Endothelial cell (in vitro differentiated cells): ENCODE results near the gene RHOA. TPM values are rescaled to one million over a fixed set of nuclear protein-coding genes. Genes with fewer than 3 reads are reported as not detected.

Source experiments
- DNase-seq: peaks from one replicate; pipeline ENCODE4 v3.0.0; 2021; ENCODE audit warnings: low spot score
- H3K27ac Mint-ChIP-seq: one replicate; pipeline ENCODE4 v1.8.0; 2021; ENCODE audit warnings: mixed read lengths, inconsistent platforms; ENCODE audit not compliant: unreplicated experiment
- H3K27me3 Mint-ChIP-seq: one replicate; pipeline ENCODE4 v1.8.0; 2021; ENCODE audit warnings: mild to moderate bottlenecking, moderate library complexity, mixed read lengths, inconsistent platforms; ENCODE audit not compliant: unreplicated experiment
- H3K36me3 Mint-ChIP-seq: one replicate; pipeline ENCODE4 v1.8.0; 2021; ENCODE audit warnings: mild to moderate bottlenecking, low read depth, mixed read lengths, inconsistent platforms; ENCODE audit not compliant: unreplicated experiment
- H3K4me1 Mint-ChIP-seq: one replicate; pipeline ENCODE4 v1.8.0; 2021; ENCODE audit warnings: mild to moderate bottlenecking, mixed read lengths, inconsistent platforms; ENCODE audit not compliant: unreplicated experiment
- H3K4me3 Mint-ChIP-seq: one replicate; pipeline ENCODE4 v1.8.0; 2021; ENCODE audit warnings: mild to moderate bottlenecking, mixed read lengths, inconsistent platforms; ENCODE audit not compliant: unreplicated experiment
- H3K9me3 Mint-ChIP-seq: one replicate; pipeline ENCODE4 v1.8.0; 2021; ENCODE audit warnings: mixed read lengths, inconsistent platforms; ENCODE audit not compliant: unreplicated experiment
- CTCF ChIP-seq: fragments of 200-600 bp; sonication (generic); IDR thresholded peaks from one replicate; pipeline ENCODE4 v1.5.0; 2021; ENCODE audit warnings: antibody characterized with exemption; ENCODE audit not compliant: unreplicated experiment
- total RNA-seq: library from RNA; stranded (reverse); fragmentation: NEBNext Ultra II Directional; extraction: Animal tissue kit (Norgen Biotek cat#: 25700); gene quantifications from one replicate; pipeline ENCODE4 v1.2.1, GENCODE V29; 2021; ENCODE audit not compliant: unreplicated experiment

Gene RHOA
- total RNA-seq, 1 donor from 2014 or later, result 583 TPM

DNA sequence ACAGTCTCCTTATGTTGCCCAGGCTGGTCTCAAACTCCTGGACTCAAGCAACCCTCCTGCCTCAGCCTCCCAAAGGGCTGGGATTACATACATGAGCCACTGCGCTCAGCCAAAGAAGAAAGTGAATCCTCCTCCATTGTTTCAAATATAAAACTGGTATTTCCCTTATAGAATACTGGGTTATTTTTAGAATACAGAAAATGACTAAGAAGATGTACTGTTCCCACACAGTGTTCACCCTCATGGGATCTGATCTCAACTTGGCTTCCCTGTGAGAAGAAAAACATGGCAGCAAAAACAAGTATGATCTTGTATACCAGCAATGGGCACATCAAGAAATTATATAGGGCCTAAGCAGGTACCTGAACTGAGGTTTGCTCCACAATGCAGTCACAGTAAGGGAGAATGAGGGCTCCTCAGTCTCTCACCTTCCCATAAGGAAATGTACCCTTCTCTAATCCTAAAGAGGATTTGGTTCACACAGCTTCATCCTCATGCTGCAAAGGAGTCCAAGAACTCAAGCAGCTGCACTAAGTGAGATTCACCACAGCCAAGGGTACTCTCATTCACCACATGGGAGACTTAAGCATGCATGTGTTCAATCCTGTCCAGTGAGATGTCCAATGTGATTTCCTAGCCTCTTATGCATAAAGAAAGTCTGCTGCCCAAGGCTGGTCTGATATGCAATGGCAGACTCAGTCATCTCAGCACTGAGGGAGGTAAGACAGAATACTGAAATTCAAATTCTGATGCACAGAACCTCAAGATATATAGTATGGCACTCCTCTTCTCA lies 97.7 kb downstream of the RHOA start:
- DNase-seq, result no peak
- H3K9me3 Mint-ChIP-seq, result no peaks in the 10 kb centered on the region
- peaks cover 21% of the 10 kb centered on the region for H3K36me3 Mint-ChIP-seq
- no peak overlapping the region for H3K27ac Mint-ChIP-seq
- TF ChIP-seq CTCF, result no peak
- H3K27me3 Mint-ChIP-seq, result peaks cover 1% of the 10 kb centered on the region
- no peaks in the 10 kb centered on the region for H3K4me1 Mint-ChIP-seq
- no peak overlapping the region for H3K4me3 Mint-ChIP-seq

DNA sequence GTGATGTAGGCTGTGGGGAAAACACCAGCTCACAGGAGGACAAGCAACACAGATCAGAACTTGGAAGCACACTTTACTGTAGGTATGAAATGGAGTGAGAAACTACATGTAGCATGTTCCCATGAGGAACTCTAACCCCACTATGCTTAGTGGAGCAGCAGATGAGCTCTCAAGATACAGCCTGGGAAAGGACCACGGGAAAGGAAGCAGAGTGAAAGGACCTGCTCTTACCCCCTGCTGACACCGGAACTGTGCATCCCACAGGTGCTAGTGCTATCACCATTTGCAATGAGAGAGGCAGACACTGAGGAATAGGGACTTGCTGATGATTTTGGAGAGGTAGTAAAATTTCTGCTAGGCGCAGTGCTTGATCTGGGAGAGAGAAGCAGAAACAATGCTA lies 100.5 kb downstream of the RHOA start:
- Mint-ChIP-seq H3K4me1 (no peaks in the 10 kb centered on the region), H3K36me3 (peaks cover 23% of the 10 kb centered on the region), H3K27ac (no peak overlapping the region), H3K27me3 (no peaks in the 10 kb centered on the region), H3K4me3 (no peak overlapping the region), H3K9me3 (no peaks in the 10 kb centered on the region)
- TF ChIP-seq CTCF, result no peak
- no peak for DNase-seq

DNA sequence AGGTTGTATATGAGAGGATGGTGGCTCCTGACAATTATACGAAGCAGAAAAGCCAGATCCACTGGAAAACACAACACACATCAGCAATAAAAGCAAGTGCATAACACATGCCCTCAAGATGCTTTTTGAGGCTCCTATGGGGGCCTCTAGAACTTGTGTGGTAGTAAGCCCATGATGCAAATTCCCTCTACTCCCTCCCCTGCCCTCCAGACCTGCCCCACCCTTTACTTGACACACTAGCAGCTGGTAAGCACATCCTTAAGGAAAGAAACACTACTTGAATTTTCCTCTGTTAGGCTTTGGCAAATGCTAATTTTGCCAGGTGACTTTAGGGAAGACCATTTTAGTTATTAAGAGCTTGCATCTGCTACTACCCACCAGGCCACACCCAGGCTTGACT lies 101.1 kb downstream of the RHOA start:
- Mint-ChIP-seq H3K4me3 (no peak overlapping the region), H3K4me1 (no peaks in the 10 kb centered on the region), H3K27ac (no peak overlapping the region), H3K36me3 (peaks cover 25% of the 10 kb centered on the region), H3K9me3 (no peaks in the 10 kb centered on the region), H3K27me3 (no peaks in the 10 kb centered on the region)
- TF ChIP-seq CTCF, result no peak
- no peak for DNase-seq

Other genes starting within 250 kb of the RHOA start
- gene CCDC71, start 245.6 kb downstream of the RHOA start, total RNA-seq, result 24.8 TPM
- 16.7 TPM for gene KLHDC8B, start 240.4 kb downstream of the RHOA start, total RNA-seq
- 3.8 TPM for gene C3orf62, start 134.7 kb downstream of the RHOA start, total RNA-seq
- 55.0 TPM for gene USP4, start 71.9 kb downstream of the RHOA start, total RNA-seq
- 374 TPM for gene GPX1, start 53.6 kb downstream of the RHOA start, total RNA-seq
- 17.3 TPM for gene TCTA, start 447 bp upstream of the RHOA start, total RNA-seq
- 11.9 TPM for gene AMT, start 10.5 kb upstream of the RHOA start, total RNA-seq
- gene NICN1, start 17.3 kb upstream of the RHOA start, total RNA-seq, result 30.0 TPM
- gene DAG1, start 58.3 kb upstream of the RHOA start, total RNA-seq, result 54.8 TPM
- 2.4 TPM for gene BSN, start 142.5 kb upstream of the RHOA start, total RNA-seq